ENCODE data around the gene OLFML1.

Gene OLFML1

GRCh38 chr11:7462706-7463105 is 22.6 kb upstream of the OLFML1 start:
- no peaks in the 10 kb centered on the region for H3K9me3 ChIP-seq (ENCODE audit: control insufficient read depth, insufficient read depth, low read depth, low read length)
- H3K27ac ChIP-seq (ENCODE audit: extremely low read depth, low read depth, low read length): no peak overlapping the region
- TF ChIP-seq ZBTB20 (tag by site-specific recombination; IDR thresholded peaks at IDR 0.05) (no peak), ZNF544 (tag by site-specific recombination; IDR thresholded peaks at IDR 0.05) (no peak), ZNF114 (tag by site-specific recombination; IDR thresholded peaks at IDR 0.05) (no peak), IKZF3 (tag by site-specific recombination; IDR thresholded peaks at IDR 0.05) (no peak), ZNF692 (tag by site-specific recombination; IDR thresholded peaks at IDR 0.05) (no peak), ZBTB48 (tag by site-specific recombination; IDR thresholded peaks at IDR 0.05) (no peak), FEZF1 (tag by site-specific recombination; IDR thresholded peaks at IDR 0.05) (no peak), SCRT1 (tag by site-specific recombination; IDR thresholded peaks at IDR 0.05; ENCODE audit: borderline replicate concordance) (no peak), MEIS1 (CRISPR knock-in tag; IDR thresholded peaks at IDR 0.05; ENCODE audit: borderline replicate concordance) (no peak), ZNF555 (tag by site-specific recombination; conservative IDR thresholded peaks at IDR 0.05) (no peak), GLIS2 (tag by site-specific recombination; IDR thresholded peaks at IDR 0.05) (no peak), RBAK (tag by site-specific recombination; IDR thresholded peaks at IDR 0.05) (no peak), ZNF394 (tag by site-specific recombination; IDR thresholded peaks at IDR 0.05; ENCODE audit: borderline replicate concordance) (no peak)
- TF ChIP-seq, protein P1, sequence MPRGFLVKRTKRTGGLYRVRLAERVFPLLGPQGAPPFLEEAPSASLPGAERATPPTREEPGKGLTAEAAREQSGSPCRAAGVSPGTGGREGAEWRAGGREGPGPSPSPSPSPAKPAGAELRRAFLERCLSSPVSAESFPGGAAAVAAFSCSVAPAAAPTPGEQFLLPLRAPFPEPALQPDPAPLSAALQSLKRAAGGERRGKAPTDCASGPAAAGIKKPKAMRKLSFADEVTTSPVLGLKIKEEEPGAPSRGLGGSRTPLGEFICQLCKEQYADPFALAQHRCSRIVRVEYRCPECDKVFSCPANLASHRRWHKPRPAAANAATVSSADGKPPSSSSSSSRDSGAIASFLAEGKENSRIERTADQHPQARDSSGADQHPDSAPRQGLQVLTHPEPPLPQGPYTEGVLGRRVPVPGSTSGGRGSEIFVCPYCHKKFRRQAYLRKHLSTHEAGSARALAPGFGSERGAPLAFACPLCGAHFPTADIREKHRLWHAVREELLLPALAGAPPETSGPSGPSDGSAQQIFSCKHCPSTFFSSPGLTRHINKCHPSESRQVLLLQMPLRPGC (tag by site-specific recombination; IDR thresholded peaks at IDR 0.05): no peak
- TF ChIP-seq, protein P2, sequence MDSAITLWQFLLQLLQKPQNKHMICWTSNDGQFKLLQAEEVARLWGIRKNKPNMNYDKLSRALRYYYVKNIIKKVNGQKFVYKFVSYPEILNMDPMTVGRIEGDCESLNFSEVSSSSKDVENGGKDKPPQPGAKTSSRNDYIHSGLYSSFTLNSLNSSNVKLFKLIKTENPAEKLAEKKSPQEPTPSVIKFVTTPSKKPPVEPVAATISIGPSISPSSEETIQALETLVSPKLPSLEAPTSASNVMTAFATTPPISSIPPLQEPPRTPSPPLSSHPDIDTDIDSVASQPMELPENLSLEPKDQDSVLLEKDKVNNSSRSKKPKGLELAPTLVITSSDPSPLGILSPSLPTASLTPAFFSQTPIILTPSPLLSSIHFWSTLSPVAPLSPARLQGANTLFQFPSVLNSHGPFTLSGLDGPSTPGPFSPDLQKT (IDR thresholded peaks at IDR 0.05; ENCODE audit: borderline replicate concordance, low read depth, low read length): no peak
- H3K4me3 ChIP-seq (ENCODE audit: low read depth, low read length): no peak overlapping the region
- no peaks in the 10 kb centered on the region for H3K4me1 ChIP-seq (ENCODE audit: control insufficient read depth, insufficient read depth, low read length)
- peaks cover 0 to 21% of the 10 kb centered on the region in 2 experiments; a peak in 1 of 3 replicates for H3K36me3 ChIP-seq (ENCODE audit: control insufficient read depth in 2 of 2, insufficient read depth in 1 of 2, low read length in 2 of 2)
- ChIA-PET CTCF (interaction anchor here (0.7 kb wide), 1 partner anchor 850 kb away, joined by 4 read pairs; the partner anchor contains the start of gene TAF10), POLR2A (no interaction called here)

DNA sequence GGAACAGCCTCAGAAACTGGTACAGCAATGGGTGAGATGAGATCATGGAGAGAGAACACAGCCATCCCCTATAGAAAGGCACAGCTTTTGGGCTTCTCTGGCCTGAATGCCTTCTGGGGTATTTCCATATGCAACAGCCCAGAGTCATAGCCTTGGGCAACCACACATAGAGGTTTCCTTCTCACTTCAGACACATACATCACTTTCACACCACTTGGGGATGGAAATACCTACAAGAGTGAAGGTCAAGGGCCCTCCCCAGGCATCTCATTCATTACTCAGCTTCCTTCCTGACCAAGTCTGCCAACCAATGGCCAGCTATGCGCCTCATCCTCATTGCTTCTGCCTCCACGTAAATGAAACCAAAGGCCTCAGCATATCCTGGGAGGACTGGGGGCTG is 17.7 kb upstream of the OLFML1 start:
- no peaks in the 10 kb centered on the region for H3K4me1 ChIP-seq (ENCODE audit: control insufficient read depth, insufficient read depth, low read length)
- CTCF ChIA-PET: interaction anchor here (0.6 to 0.8 kb wide), 2 partner anchors 219 to 322 kb away, joined by 3 read pairs; no protein-coding TSS in a partner anchor
- H3K36me3 ChIP-seq (ENCODE audit: control insufficient read depth in 2 of 2, insufficient read depth in 1 of 2, low read length in 2 of 2): peaks cover 0 to 35% of the 10 kb centered on the region in 2 experiments; a peak in 1 of 3 replicates
- no peak overlapping the region for H3K27ac ChIP-seq (ENCODE audit: extremely low read depth, low read depth, low read length)
- no peak for TF ChIP-seq ZNF473 (tag by site-specific recombination; IDR thresholded peaks at IDR 0.05)
- no peak for TF ChIP-seq ZBTB7A (tag by site-specific recombination; IDR thresholded peaks at IDR 0.05; ENCODE audit: low read depth)
- no peak for TF ChIP-seq ZNF561 (tag by site-specific recombination; IDR thresholded peaks at IDR 0.05; ENCODE audit: borderline replicate concordance)
- no peak for TF ChIP-seq ZNF785 (tag by site-specific recombination; IDR thresholded peaks at IDR 0.05)
- TF ChIP-seq HOXA7 (CRISPR knock-in tag; IDR thresholded peaks at IDR 0.05; ENCODE audit: borderline replicate concordance): no peak
- TF ChIP-seq ZNF423 (tag by site-specific recombination; IDR thresholded peaks at IDR 0.05): no peak
- TF ChIP-seq ZNF626 (tag by site-specific recombination; IDR thresholded peaks at IDR 0.05): no peak
- no peak for TF ChIP-seq ZNF138 (tag by site-specific recombination; IDR thresholded peaks at IDR 0.05; ENCODE audit: borderline replicate concordance)
- H3K9me3 ChIP-seq (ENCODE audit: control insufficient read depth, insufficient read depth, low read depth, low read length): no peaks in the 10 kb centered on the region
- POLR2A ChIA-PET: no interaction called here
- no peak overlapping the region for H3K4me3 ChIP-seq (ENCODE audit: low read depth, low read length)

All from HEK293 (cell line).